ENCODE data around the gene DRD1. TPM values are rescaled to one million over a fixed set of nuclear protein-coding genes. Genes with fewer than 3 reads are reported as not detected.

The DRD1 gene
- not detected in 2 replicates for total RNA-seq

DNA sequence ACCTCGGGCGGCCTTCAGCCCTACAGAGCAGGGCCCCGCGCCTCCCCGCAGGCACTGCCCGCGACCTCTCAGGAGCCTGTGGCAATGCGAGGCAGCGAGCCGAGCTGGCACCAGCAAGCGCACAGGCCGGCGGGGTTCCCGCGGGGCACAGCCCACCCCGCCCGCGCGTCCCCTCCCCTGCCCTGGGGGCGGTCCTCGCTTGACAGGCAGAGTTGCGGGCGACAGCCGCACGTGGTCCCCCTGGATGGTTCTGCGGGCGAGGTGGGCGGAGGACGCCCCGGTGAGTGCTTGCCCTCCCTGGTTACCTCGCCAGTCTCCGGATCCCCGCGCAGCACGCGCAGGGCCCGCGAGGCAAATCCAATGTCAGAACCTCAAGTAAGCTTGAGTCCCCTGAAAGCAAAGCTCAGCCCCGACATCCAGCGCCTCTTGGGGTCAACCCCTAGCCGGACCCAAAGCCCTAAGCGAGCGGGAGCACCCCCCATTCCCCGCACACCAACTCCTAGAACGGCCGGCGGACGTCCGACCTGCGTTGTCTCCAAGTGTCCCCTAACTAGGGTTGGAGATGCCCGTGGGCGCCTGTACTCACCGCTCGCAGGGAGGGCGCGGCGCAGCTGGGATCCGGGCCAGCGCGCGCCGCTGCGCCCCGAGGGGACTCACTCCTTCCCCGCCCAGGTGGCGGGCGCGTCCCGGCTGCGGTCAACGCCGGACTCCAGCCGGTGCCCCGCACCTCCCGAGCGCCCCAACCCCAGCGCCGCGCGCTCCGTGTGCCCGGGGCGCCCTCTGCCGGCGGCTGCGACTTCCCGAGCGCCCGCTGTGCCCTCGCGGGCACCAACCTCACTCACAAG is at the start of gene DRD1:
Gene DRD1 (minus strand): TSS at position 123 of the 845 bp plus-strand sequence. CDS start 1,083 bp downstream, outside the sequence.
- peak; percentile 28 for DNase-seq (ENCODE audit: low spot score)
- peaks cover 5% of the 10 kb centered on the region for H3K4me1 Mint-ChIP-seq (ENCODE audit: low read depth)
- intact Hi-C loops (cut with micrococcal nuclease): loop anchor here (1.0 kb wide), 2 partner anchors 34 to 493 kb away; partner anchors contain the start of gene SFXN1

DNA sequence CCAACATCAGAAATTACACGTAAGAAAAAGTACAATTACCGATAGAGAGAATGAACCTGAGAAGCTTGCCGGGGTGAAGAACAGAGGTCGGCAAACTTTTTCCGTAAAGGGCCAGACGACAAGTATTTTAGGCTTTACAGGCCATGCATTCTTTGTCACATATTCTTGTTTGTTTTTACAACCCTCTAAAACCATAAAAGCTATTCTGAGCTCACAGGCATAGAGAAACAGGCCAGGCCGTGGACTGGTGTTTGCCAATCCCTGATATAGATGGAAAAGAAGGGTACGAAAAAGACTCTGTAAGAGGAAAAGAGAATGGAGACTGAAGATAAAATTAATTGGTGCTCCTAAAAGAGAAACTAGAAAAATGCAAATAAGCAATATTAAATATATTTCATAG is 49.7 kb upstream of the DRD1 start:
- Mint-ChIP-seq H3K9me3 (no peaks in the 10 kb centered on the region), H3K27me3 (ENCODE audit: insufficient read depth) (no peaks in the 10 kb centered on the region), H3K4me3 (no peak overlapping the region), H3K36me3 (ENCODE audit: low read depth) (peaks cover 60% of the 10 kb centered on the region), H3K4me1 (ENCODE audit: low read depth) (peaks cover 58% of the 10 kb centered on the region), H3K27ac (no peak overlapping the region)
- intact Hi-C loops (cut with micrococcal nuclease): no loop called here
- no peak for DNase-seq (ENCODE audit: low spot score)

More for the DNA sequence above, at the start of gene DRD1:
- Mint-ChIP-seq H3K27me3 (ENCODE audit: insufficient read depth) (peaks cover 75% of the 10 kb centered on the region), H3K4me3 (peak within 1 kb of the TSS; percentile 71), H3K9me3 (no peaks in the 10 kb centered on the region), H3K27ac (no peak within 1 kb of the TSS), H3K36me3 (ENCODE audit: low read depth) (no peaks in the 10 kb centered on the region)

DNA sequence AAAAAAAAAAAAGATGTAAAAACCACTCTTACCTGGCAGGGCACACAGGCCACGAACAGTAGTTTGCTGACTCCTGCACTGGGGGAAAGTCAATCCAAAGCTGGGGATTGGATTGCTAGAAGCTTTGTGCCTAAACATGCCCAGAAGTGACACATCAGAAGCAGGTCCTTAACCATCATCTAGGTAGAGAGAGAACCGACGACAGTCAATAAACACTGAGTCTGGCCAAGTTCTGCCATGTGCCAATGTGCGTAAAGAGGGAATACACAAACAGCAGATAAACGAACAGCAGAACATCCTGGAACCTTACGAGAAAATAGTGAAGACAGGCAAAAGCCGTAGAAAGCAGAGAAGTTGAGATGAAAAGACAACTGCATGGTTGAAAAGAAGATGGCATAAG is 49.3 kb upstream of the DRD1 start:
- no peak overlapping the region for H3K4me3 Mint-ChIP-seq
- no peaks in the 10 kb centered on the region for H3K27me3 Mint-ChIP-seq (ENCODE audit: insufficient read depth)
- intact Hi-C loops (cut with micrococcal nuclease): no loop called here
- H3K36me3 Mint-ChIP-seq (ENCODE audit: low read depth): peaks cover 61% of the 10 kb centered on the region
- no peaks in the 10 kb centered on the region for H3K9me3 Mint-ChIP-seq
- DNase-seq (ENCODE audit: low spot score): no peak
- H3K4me1 Mint-ChIP-seq (ENCODE audit: low read depth): peaks cover 58% of the 10 kb centered on the region
- no peak overlapping the region for H3K27ac Mint-ChIP-seq

DNA sequence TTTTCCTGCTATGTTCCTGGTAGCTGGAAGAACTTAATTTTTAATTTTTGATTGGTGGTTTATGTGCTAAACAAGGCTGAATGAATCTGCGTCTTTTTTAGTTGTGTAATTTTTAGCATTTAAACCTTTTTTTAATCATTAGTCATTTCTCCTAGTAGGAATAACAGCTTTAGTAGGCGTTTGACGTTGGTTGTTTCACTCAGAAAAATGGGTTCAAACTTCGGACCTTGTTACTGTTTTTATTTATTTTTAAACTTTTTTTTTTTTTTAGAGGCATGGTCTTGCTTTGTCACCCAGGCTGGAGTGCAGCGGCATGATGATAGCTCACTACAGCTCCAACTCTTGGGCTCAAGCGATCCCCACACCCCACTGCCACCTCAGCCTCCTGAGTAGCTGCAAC is 47.2 kb upstream of the DRD1 start:
- Mint-ChIP-seq H3K27ac (no peak overlapping the region), H3K4me1 (ENCODE audit: low read depth) (peaks cover 62% of the 10 kb centered on the region), H3K27me3 (ENCODE audit: insufficient read depth) (no peaks in the 10 kb centered on the region), H3K9me3 (no peaks in the 10 kb centered on the region), H3K36me3 (ENCODE audit: low read depth) (peaks cover 63% of the 10 kb centered on the region), H3K4me3 (no peak overlapping the region)
- DNase-seq (ENCODE audit: low spot score): no peak
- intact Hi-C loops (cut with micrococcal nuclease): no loop called here

DNA sequence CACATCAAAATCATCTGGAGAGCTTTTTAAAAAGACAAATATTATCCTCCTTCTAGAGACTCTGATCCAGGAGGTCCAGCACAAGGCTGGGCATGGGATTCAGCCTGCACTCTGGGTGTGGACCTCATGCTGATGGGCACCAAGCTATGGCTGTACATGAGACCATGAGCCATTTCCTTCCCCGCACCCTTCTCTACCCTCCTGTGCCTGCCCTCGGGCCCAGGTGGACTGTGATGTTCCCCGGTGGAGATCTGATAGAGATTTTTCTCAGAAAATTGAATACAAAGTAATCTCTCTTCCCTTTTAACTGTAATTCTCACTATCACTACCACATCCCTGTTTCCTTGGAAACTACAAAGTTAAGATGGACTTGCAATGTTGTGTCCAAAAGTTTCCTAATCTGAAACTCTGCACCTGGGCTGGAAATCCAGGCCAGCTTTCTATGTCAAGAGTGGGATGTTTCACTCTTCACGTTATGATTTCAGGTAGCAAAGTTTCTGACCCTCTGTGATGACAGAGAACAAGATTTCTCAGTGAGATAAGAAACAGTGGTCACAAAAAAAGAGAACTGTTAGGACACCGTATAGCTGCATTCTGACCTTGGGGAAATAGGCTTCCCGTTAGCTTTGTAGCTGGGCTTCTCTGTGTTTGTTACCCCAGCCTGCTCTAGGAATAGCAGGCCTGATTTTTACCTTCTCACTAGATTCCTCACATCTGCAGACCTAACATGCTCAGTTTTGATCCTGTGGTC is 45.9 kb upstream of the DRD1 start:
- H3K36me3 Mint-ChIP-seq (ENCODE audit: low read depth): peaks cover 67% of the 10 kb centered on the region
- intact Hi-C loops (cut with micrococcal nuclease): no loop called here

DNA sequence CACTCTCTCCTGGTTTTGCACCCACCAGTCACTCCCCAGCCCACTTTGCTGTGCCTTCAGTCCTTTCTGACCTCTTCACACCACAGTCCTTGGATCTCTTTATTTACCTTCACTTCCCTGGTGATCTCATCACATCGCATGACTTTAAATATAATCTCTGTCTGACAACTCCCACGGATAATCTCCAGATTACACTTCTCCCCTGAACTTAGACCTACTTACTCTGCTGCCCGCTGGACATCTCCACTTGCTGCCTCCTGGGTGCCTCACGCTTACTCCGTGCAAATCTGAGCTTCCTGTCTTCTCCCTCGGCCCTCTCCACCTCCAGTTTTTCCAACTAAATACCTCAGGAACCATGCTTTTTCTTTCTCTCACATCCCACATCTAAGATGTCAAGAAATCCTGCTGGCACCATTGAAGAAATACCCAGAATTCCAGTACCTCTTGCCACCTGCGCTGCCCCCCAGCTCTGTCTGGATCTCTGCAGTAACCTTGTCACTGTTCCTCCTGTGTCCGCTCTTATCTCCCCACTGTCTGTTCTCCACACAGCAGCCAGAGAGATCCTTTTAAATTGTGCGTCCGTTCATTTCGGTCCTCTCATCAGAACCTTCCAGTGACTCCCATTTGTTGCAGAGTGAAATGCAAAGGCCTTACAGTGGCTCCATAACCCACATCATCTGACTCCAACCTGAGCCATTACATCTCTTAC is 43.7 kb upstream of the DRD1 start:
- H3K27ac Mint-ChIP-seq: peak overlapping the region; percentile 59
- no peak for DNase-seq (ENCODE audit: low spot score)
- H3K4me3 Mint-ChIP-seq: no peak overlapping the region
- intact Hi-C loops (cut with micrococcal nuclease): no loop called here
- H3K36me3 Mint-ChIP-seq (ENCODE audit: low read depth): peaks cover 70% of the 10 kb centered on the region
- H3K9me3 Mint-ChIP-seq: no peaks in the 10 kb centered on the region
- H3K27me3 Mint-ChIP-seq (ENCODE audit: insufficient read depth): no peaks in the 10 kb centered on the region
- peaks cover 70% of the 10 kb centered on the region for H3K4me1 Mint-ChIP-seq (ENCODE audit: low read depth)

More for the DNA sequence above, 45.9 kb upstream of the DRD1 start:
- Mint-ChIP-seq H3K9me3 (no peaks in the 10 kb centered on the region), H3K4me3 (peak overlapping the region; percentile 3), H3K27me3 (ENCODE audit: insufficient read depth) (no peaks in the 10 kb centered on the region), H3K27ac (peak overlapping the region; percentile 53), H3K4me1 (ENCODE audit: low read depth) (peaks cover 69% of the 10 kb centered on the region)
- DNase-seq (ENCODE audit: low spot score): no peak

DNA sequence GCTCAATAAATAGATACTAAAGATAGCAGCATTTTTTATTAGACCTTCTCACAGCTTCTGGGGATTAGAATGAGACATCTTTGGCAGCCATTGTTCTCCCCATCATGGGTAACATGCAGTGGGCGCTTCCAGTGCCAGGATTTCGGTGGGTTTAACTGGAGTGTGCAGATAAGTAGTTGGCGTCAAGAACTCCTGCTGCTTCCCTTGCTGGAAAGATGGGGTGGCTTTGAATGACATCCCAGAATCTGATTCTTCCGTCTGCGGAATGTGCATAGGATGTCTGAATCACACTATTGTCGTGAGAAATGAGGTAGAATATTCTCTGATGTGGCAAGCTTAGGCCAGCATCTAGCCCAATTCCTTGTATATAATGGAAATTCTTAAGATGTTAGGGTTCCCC is 41.6 kb upstream of the DRD1 start:
- peaks cover 88% of the 10 kb centered on the region for H3K4me1 Mint-ChIP-seq (ENCODE audit: low read depth)
- intact Hi-C loops (cut with micrococcal nuclease): no loop called here
- H3K27ac Mint-ChIP-seq: peak overlapping the region; percentile 54
- peaks cover 77% of the 10 kb centered on the region for H3K36me3 Mint-ChIP-seq (ENCODE audit: low read depth)
- DNase-seq (ENCODE audit: low spot score): no peak
- H3K4me3 Mint-ChIP-seq: no peak overlapping the region
- no peaks in the 10 kb centered on the region for H3K9me3 Mint-ChIP-seq
- no peaks in the 10 kb centered on the region for H3K27me3 Mint-ChIP-seq (ENCODE audit: insufficient read depth)

DNA sequence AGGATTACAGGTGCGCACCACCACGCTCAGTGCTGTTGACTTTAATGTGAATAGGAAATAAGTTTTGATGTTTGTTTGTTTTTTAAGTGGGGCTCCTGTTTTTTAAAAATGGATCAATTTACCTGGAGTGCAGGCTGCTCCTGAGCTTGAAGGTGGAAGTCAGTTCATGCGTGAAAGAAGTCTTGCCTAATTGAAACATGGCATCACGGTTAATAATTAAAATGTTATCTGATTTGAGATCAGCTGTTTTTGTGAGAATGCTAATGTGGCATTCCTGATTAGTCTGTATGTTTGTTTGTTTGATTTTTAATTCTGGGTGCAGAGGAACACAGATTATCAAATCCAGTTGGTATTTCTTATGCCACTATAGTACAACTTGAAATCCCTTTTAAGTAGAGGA is 40.8 kb upstream of the DRD1 start:
- Mint-ChIP-seq H3K4me3 (no peak overlapping the region), H3K9me3 (no peaks in the 10 kb centered on the region), H3K27ac (peak overlapping the region; percentile 25), H3K4me1 (ENCODE audit: low read depth) (peaks cover 88% of the 10 kb centered on the region), H3K36me3 (ENCODE audit: low read depth) (peaks cover 78% of the 10 kb centered on the region), H3K27me3 (ENCODE audit: insufficient read depth) (no peaks in the 10 kb centered on the region)
- intact Hi-C loops (cut with micrococcal nuclease): no loop called here
- no peak for DNase-seq (ENCODE audit: low spot score)

DNA sequence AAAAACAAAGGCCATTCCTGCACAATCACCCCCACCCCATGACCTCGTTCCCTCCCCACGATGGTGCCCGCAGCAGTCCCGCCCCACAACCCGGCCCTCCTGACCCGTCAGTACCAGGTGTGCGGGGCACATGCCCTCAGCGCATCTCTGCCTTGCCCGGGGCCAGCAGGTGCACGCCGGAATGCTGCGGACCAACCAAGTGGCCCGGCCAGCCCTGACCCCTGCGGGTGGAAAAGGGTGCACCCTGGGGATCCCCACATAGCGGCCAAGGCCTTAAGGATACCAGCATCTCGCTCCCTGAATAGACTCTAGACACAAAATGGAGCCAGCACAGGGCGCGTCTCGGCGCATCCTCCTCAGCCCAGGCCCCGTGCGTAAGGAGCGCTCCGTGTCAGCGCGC is 40.3 kb upstream of the DRD1 start:
- no peak for DNase-seq (ENCODE audit: low spot score)
- Mint-ChIP-seq H3K27me3 (ENCODE audit: insufficient read depth) (no peaks in the 10 kb centered on the region), H3K4me1 (ENCODE audit: low read depth) (peaks cover 86% of the 10 kb centered on the region), H3K27ac (peak overlapping the region; percentile 81), H3K9me3 (no peaks in the 10 kb centered on the region), H3K36me3 (ENCODE audit: low read depth) (peaks cover 78% of the 10 kb centered on the region), H3K4me3 (no peak overlapping the region)
- intact Hi-C loops (cut with micrococcal nuclease): no loop called here

DNA sequence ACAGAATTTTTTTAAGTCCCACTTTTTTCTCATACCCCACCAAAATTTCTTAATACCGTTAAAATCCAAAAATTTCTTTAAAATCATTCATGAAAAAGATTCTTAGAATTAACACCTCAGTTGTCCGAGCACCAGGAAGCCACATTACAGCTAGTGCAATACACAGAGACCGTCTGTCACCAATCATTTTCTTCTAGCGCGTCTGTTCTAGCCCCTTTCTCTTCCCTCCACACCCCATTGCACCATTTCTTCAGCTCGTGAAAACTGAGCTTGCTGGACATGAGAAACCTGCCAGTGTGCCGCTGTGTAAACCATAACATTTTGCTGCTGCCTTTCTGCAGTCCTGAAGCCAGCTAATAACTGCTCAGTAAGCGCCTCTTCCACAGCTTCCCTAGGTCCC is 39.4 kb upstream of the DRD1 start:
- intact Hi-C loops (cut with micrococcal nuclease): no loop called here
- Mint-ChIP-seq H3K36me3 (ENCODE audit: low read depth) (peaks cover 73% of the 10 kb centered on the region), H3K27me3 (ENCODE audit: insufficient read depth) (no peaks in the 10 kb centered on the region), H3K4me3 (peak overlapping the region; percentile 77), H3K27ac (peak overlapping the region; percentile 81), H3K4me1 (ENCODE audit: low read depth) (peaks cover 76% of the 10 kb centered on the region), H3K9me3 (no peaks in the 10 kb centered on the region)
- DNase-seq (ENCODE audit: low spot score): no peak

DNA sequence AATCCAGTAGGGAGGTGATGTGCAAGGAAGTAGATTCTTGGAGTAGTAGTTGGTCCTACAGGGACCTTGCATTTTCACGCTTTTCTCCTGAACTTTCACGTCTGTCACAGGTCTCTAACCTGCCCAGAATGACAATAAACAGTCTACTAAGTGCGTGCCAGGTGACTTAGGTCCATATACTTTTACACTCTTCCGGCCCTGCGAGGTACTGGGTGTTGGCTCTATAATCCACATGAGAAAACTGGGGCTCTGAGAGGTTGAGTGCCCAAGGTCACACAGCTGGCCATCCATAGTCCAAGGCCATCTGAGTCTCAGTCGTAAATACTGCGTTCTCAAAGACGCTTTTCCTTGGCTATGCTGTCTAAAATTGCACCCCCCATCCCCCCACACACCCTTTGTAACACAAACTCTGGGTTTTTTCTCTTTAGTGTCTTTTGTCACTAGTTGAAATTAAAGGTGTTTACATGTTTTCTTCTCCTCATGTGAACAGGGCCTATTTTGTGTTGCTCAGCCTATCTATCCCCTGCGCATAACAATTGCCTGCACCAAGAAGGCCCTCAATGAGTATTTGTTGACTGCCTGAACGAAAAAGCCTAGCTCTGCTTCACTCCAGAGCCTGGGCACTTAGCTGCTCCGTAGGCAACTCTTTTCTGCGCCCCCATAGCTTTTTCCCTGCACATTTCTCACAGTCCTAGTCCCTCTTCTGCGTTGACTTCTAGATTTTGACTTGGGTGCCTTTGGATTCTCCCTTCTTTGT is 35.3 kb upstream of the DRD1 start:
- H3K27me3 Mint-ChIP-seq (ENCODE audit: insufficient read depth): peaks cover 9% of the 10 kb centered on the region
- H3K36me3 Mint-ChIP-seq (ENCODE audit: low read depth): peaks cover 49% of the 10 kb centered on the region
- H3K4me3 Mint-ChIP-seq: peak overlapping the region; percentile 96
- no peaks in the 10 kb centered on the region for H3K9me3 Mint-ChIP-seq
- no peak for DNase-seq (ENCODE audit: low spot score)
- peak overlapping the region; percentile 84 for H3K27ac Mint-ChIP-seq
- intact Hi-C loops (cut with micrococcal nuclease): loop anchor here (2.0 to 10.0 kb wide), 3 partner anchors 27 to 1862 kb away; partner anchors contain the start of genes ARL10, BOD1 and KIAA1191
- peaks cover 68% of the 10 kb centered on the region for H3K4me1 Mint-ChIP-seq (ENCODE audit: low read depth)
